ENCODE results near the gene MPRIP.

Gene MPRIP

DNA sequence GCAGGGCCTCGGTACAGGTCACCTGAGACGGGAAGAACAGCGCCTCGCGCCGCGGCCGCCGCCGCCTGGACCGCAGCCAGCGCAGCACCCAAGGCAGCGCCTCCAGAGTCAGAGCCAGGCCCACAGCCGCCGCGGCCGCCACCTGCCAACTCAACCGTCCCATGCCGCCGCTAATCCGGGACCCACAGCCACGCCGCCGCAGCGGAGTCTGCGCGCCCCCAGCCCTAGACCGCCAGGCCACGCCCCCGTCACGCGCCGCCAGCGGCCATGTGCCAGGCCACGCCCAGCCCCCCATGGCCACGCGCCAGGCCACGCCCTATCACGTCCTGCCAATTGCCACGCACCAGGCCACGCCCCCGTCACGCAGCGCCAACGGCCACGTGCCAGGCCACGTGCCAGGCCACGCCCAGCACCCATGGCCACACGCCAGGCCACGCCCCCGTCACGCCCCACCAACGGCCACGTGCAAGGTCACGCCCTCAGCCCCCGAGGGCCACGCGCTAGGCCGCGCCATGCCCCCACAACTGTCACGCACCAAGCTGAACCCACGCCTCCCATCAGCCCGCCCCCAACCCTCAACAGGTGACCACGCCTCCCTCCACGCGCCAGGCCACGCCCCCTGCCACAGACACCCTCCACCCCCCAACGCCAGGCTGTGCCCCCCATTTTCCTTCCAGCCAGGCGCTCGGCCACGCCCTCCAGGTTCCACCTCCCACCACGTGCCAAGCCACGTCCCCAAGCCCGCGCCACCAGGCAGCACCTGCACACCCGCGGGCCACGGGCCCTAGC is 164.1 kb downstream of the MPRIP start, which contains the start of gene PLD6:
PLD6 (minus strand) TSS at position 210 of the 789 bp plus-strand sequence; CDS start at position 163, 47 bp downstream.
- no peaks in the 10 kb centered on the region for H3K4me1 ChIP-seq (ENCODE audit: control insufficient read depth, insufficient read depth, low read length)
- H3K27me3 ChIP-seq (ENCODE audit: control insufficient read depth, insufficient read depth, low read length), result no peaks in the 10 kb centered on the region
- peak within 1 kb of the TSS; percentile 35; the same call in 1 of the 2 replicates for H3K4me3 ChIP-seq (ENCODE audit: low read depth, low read length)
- no peak within 1 kb of the TSS for H3K27ac ChIP-seq (ENCODE audit: low read depth, low read length)
- H3K9me3 ChIP-seq (ENCODE audit: control insufficient read depth, insufficient read depth, low read depth, low read length), result 0 out of 2 replicates have a peak, but pooled peaks cover 4% of the 10 kb centered on the region
- H3K9ac ChIP-seq (ENCODE audit: low read length), result no peak within 1 kb of the TSS
- peaks cover 1% of the 10 kb centered on the region; the same call in 1 of the 2 replicates for H3K36me3 ChIP-seq (ENCODE audit: control insufficient read depth, insufficient read depth, low read length)

GRCh38 chr17:17206913-17207335 is 164.7 kb downstream of the MPRIP start:
- Histone ChIP-seq H3K4me1 (ENCODE audit: control insufficient read depth, insufficient read depth, low read length) (no peaks in the 10 kb centered on the region), H3K9me3 (ENCODE audit: control insufficient read depth, insufficient read depth, low read depth, low read length) (0 out of 2 replicates have a peak, but pooled peaks cover 4% of the 10 kb centered on the region), H3K27ac (ENCODE audit: low read depth, low read length) (no peak overlapping the region), H3K4me3 (ENCODE audit: low read depth, low read length) (no peak overlapping the region), H3K36me3 (ENCODE audit: control insufficient read depth, insufficient read depth, low read length) (peaks cover 5% of the 10 kb centered on the region; the same call in 1 of the 2 replicates), H3K27me3 (ENCODE audit: control insufficient read depth, insufficient read depth, low read length) (no peaks in the 10 kb centered on the region), H3K9ac (ENCODE audit: low read length) (no peak overlapping the region)

DNA sequence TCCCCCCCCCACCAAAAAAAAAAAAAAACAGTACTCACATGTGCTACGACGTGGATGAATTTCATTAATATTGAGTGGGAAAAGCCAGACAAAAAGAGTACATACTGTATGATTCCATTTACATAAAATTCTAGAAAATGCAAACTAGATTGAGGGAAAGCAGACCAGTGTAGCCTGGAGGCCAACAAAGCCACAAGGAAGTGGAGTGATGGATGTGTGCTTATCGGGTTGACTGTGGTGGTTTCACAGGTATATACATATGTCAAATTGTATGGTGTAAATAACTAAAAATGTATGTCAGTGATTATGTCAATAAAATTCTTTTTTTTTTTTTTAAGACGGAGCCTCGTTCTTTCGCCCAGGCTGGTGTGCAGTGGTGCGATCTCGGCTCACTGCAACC is 165.7 kb downstream of the MPRIP start:
- Histone ChIP-seq H3K4me3 (ENCODE audit: low read depth, low read length) (no peak overlapping the region), H3K9me3 (ENCODE audit: control insufficient read depth, insufficient read depth, low read depth, low read length) (0 out of 2 replicates have a peak, but pooled peaks cover 4% of the 10 kb centered on the region), H3K27ac (ENCODE audit: low read depth, low read length) (no peak overlapping the region), H3K9ac (ENCODE audit: low read length) (no peak overlapping the region), H3K4me1 (ENCODE audit: control insufficient read depth, insufficient read depth, low read length) (no peaks in the 10 kb centered on the region), H3K36me3 (ENCODE audit: control insufficient read depth, insufficient read depth, low read length) (peaks cover 13% of the 10 kb centered on the region), H3K27me3 (ENCODE audit: control insufficient read depth, insufficient read depth, low read length) (no peaks in the 10 kb centered on the region)

GRCh38 chr17:17213775-17214174 is 171.5 kb downstream of the MPRIP start:
- H3K4me1 ChIP-seq (ENCODE audit: control insufficient read depth, insufficient read depth, low read length), result no peaks in the 10 kb centered on the region
- H3K27ac ChIP-seq (ENCODE audit: low read depth, low read length), result no peak overlapping the region
- no peak overlapping the region for H3K4me3 ChIP-seq (ENCODE audit: low read depth, low read length)
- peaks cover 67% of the 10 kb centered on the region for H3K36me3 ChIP-seq (ENCODE audit: control insufficient read depth, insufficient read depth, low read length)
- H3K27me3 ChIP-seq (ENCODE audit: control insufficient read depth, insufficient read depth, low read length), result no peaks in the 10 kb centered on the region
- H3K9ac ChIP-seq (ENCODE audit: low read length), result no peak overlapping the region
- H3K9me3 ChIP-seq (ENCODE audit: control insufficient read depth, insufficient read depth, low read depth, low read length), result no peaks in the 10 kb centered on the region

DNA sequence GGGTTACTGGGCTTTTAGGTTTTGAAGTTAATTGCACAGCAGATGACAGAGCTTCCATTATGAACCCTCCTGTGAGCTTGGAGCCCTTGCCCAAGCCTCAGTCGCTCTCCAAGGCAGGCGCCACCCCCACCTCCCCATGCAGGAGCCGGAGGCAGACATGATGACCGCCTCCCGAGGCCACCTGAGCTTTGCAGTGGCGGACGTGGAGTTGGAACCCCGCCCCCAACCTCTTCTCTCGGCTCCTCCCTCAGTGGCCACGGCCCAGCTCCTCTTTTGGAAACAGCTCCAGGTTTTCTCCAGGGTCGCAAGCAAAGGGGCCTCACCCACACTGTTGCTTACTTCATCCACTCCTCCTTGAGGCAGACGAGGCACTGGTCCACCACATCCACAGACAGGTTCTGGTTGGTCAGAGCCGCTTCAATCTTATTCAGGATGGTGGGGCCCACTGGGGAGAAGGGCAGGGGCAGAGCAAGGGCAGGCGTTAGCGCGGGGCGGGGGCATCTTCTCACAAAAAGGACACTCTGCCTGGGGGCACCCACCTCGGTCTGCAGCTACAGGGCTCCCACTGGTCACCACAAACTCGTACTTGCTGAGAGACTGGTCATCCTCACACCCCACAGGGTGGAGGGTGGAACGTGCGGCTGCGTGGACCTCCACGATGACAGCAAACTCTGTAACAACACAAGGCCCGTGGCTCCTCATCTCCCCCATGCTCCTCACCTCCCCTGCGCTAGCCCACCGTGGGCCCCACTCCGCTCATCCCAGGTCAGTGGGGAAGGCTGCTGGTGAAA is 172.6 kb downstream of the MPRIP start:
- Histone ChIP-seq H3K9ac (ENCODE audit: low read length) (no peak overlapping the region), H3K4me3 (ENCODE audit: low read depth, low read length) (no peak overlapping the region), H3K4me1 (ENCODE audit: control insufficient read depth, insufficient read depth, low read length) (no peaks in the 10 kb centered on the region), H3K36me3 (ENCODE audit: control insufficient read depth, insufficient read depth, low read length) (peaks cover 76% of the 10 kb centered on the region), H3K9me3 (ENCODE audit: control insufficient read depth, insufficient read depth, low read depth, low read length) (no peaks in the 10 kb centered on the region), H3K27me3 (ENCODE audit: control insufficient read depth, insufficient read depth, low read length) (no peaks in the 10 kb centered on the region), H3K27ac (ENCODE audit: low read depth, low read length) (no peak overlapping the region)

GRCh38 chr17:17215575-17215974 is 173.3 kb downstream of the MPRIP start:
- H3K9me3 ChIP-seq (ENCODE audit: control insufficient read depth, insufficient read depth, low read depth, low read length), result no peaks in the 10 kb centered on the region
- peaks cover 83% of the 10 kb centered on the region for H3K36me3 ChIP-seq (ENCODE audit: control insufficient read depth, insufficient read depth, low read length)
- no peak overlapping the region for H3K27ac ChIP-seq (ENCODE audit: low read depth, low read length)
- H3K4me1 ChIP-seq (ENCODE audit: control insufficient read depth, insufficient read depth, low read length), result no peaks in the 10 kb centered on the region
- H3K27me3 ChIP-seq (ENCODE audit: control insufficient read depth, insufficient read depth, low read length), result no peaks in the 10 kb centered on the region
- no peak overlapping the region for H3K9ac ChIP-seq (ENCODE audit: low read length)
- H3K4me3 ChIP-seq (ENCODE audit: low read depth, low read length), result no peak overlapping the region

DNA sequence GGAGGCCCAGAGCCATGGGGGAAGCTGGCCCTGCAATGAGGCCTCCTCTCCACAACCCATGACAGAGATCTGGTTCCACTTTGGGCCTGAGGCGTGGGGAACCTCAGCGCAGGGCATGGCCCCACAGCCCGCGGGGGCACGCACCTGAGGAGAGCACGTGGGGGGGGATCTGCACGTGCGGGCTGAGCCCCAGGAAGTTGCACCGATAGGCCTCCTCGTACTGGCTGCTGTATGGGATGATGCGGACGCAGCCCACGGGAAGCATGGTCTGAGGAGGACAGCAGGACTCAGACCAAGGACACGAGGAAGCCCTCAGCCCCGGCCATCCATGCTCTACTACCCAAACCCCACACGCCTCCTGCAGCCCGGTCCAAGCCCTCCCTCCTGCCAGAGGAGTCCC is 174.0 kb downstream of the MPRIP start:
- H3K27me3 ChIP-seq (ENCODE audit: control insufficient read depth, insufficient read depth, low read length), result no peaks in the 10 kb centered on the region
- H3K4me1 ChIP-seq (ENCODE audit: control insufficient read depth, insufficient read depth, low read length), result no peaks in the 10 kb centered on the region
- no peaks in the 10 kb centered on the region for H3K9me3 ChIP-seq (ENCODE audit: control insufficient read depth, insufficient read depth, low read depth, low read length)
- H3K9ac ChIP-seq (ENCODE audit: low read length), result no peak overlapping the region
- peaks cover 89% of the 10 kb centered on the region for H3K36me3 ChIP-seq (ENCODE audit: control insufficient read depth, insufficient read depth, low read length)
- H3K27ac ChIP-seq (ENCODE audit: low read depth, low read length), result no peak overlapping the region
- H3K4me3 ChIP-seq (ENCODE audit: low read depth, low read length), result no peak overlapping the region

- Histone ChIP-seq H3K36me3 (ENCODE audit: control insufficient read depth, insufficient read depth, low read length) (peaks cover 91% of the 10 kb centered on the region), H3K4me1 (ENCODE audit: control insufficient read depth, insufficient read depth, low read length) (no peaks in the 10 kb centered on the region)
Observed at GRCh38 chr17:17216776-17217175, 174.5 kb downstream of the MPRIP start.

GRCh38 chr17:17217995-17218394 is 175.7 kb downstream of the MPRIP start:
- no peak overlapping the region for H3K9ac ChIP-seq (ENCODE audit: low read length)
- no peaks in the 10 kb centered on the region for H3K9me3 ChIP-seq (ENCODE audit: control insufficient read depth, insufficient read depth, low read depth, low read length)
- no peak overlapping the region for H3K4me3 ChIP-seq (ENCODE audit: low read depth, low read length)
- H3K4me1 ChIP-seq (ENCODE audit: control insufficient read depth, insufficient read depth, low read length), result no peaks in the 10 kb centered on the region
- H3K27me3 ChIP-seq (ENCODE audit: control insufficient read depth, insufficient read depth, low read length), result no peaks in the 10 kb centered on the region
- peaks cover 92% of the 10 kb centered on the region for H3K36me3 ChIP-seq (ENCODE audit: control insufficient read depth, insufficient read depth, low read length)
- H3K27ac ChIP-seq (ENCODE audit: low read depth, low read length), result no peak overlapping the region

More at GRCh38 chr17:17216776-17217175, 174.5 kb downstream of the MPRIP start:
- H3K9ac ChIP-seq (ENCODE audit: low read length), result no peak overlapping the region
- H3K27ac ChIP-seq (ENCODE audit: low read depth, low read length), result no peak overlapping the region
- H3K9me3 ChIP-seq (ENCODE audit: control insufficient read depth, insufficient read depth, low read depth, low read length), result no peaks in the 10 kb centered on the region
- no peak overlapping the region for H3K4me3 ChIP-seq (ENCODE audit: low read depth, low read length)
- no peaks in the 10 kb centered on the region for H3K27me3 ChIP-seq (ENCODE audit: control insufficient read depth, insufficient read depth, low read length)

DNA sequence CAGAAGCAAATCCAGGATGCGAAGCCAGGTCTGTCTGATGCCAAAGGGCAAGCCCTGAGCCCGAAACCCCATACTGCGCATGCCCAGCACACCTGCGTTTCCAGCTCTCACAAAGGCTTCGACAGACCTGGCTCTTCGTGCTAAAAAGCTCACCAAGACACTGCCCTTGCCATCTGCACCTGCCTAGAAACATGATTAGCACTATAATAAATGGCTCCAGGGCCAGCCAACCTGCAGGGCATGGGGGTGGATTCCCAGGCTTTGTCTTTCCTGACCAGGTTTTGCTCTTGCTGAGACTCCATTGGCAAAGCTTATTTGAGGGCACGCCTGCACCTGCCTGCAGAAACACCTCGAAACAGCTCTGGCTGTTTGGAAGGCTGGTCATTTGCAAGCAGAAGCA is 178.3 kb downstream of the MPRIP start:
- Histone ChIP-seq H3K4me1 (ENCODE audit: control insufficient read depth, insufficient read depth, low read length) (no peaks in the 10 kb centered on the region), H3K36me3 (ENCODE audit: control insufficient read depth, insufficient read depth, low read length) (peaks cover 94% of the 10 kb centered on the region), H3K9me3 (ENCODE audit: control insufficient read depth, insufficient read depth, low read depth, low read length) (no peaks in the 10 kb centered on the region), H3K27ac (ENCODE audit: low read depth, low read length) (no peak overlapping the region), H3K4me3 (ENCODE audit: low read depth, low read length) (no peak overlapping the region), H3K27me3 (ENCODE audit: control insufficient read depth, insufficient read depth, low read length) (no peaks in the 10 kb centered on the region), H3K9ac (ENCODE audit: low read length) (no peak overlapping the region)

- Histone ChIP-seq H3K4me1 (ENCODE audit: control insufficient read depth, insufficient read depth, low read length) (no peaks in the 10 kb centered on the region), H3K4me3 (ENCODE audit: low read depth, low read length) (no peak overlapping the region), H3K36me3 (ENCODE audit: control insufficient read depth, insufficient read depth, low read length) (peaks cover 94% of the 10 kb centered on the region), H3K9ac (ENCODE audit: low read length) (no peak overlapping the region), H3K27me3 (ENCODE audit: control insufficient read depth, insufficient read depth, low read length) (no peaks in the 10 kb centered on the region), H3K27ac (ENCODE audit: low read depth, low read length) (no peak overlapping the region), H3K9me3 (ENCODE audit: control insufficient read depth, insufficient read depth, low read depth, low read length) (no peaks in the 10 kb centered on the region)
Observed at GRCh38 chr17:17221329-17221728, 179.1 kb downstream of the MPRIP start.

Measured in HUES6 (cell line).